Activated CD8-positive, alpha-beta T cell treated with anti-CD3 and anti-CD28 coated beads for 36 hours (primary cell): ENCODE measurements around the gene MPG. TPM values are rescaled to one million over a fixed set of nuclear protein-coding genes. Genes with fewer than 3 reads are reported as not detected.

Source experiments
- ATAC-seq: fragments of 200-7000 bp; cut with Tn5 transposase; one replicate; pipeline ENCODE4 v1.10.0; 2021; ENCODE audit warnings: mild to moderate bottlenecking, moderate library complexity
- CTCF ChIA-PET: fragments of 350-600 bp; sonication (Branson Sonifier 250); formaldehyde crosslinking; loops from one replicate; lab custom pipeline; 2021; ENCODE audit warnings: antibody characterized with exemption; lab: Charles Lee
- POLR2A ChIA-PET: fragments of 350-600 bp; sonication (Branson Sonifier 250); formaldehyde crosslinking; loops from one replicate; lab custom pipeline; 2021; ENCODE audit warnings: antibody characterized with exemption; lab: Charles Lee
- DNase-seq: peaks from one replicate; pipeline ENCODE4 v3.0.0-alpha.2; 2020
- H3K27ac Mint-ChIP-seq: one replicate; pipeline ENCODE4 v1.8.0; 2021; ENCODE audit warnings: mild to moderate bottlenecking, mixed read lengths
- H3K27me3 Mint-ChIP-seq: one replicate; pipeline ENCODE4 v1.8.0; 2021; ENCODE audit warnings: mixed read lengths
- H3K36me3 Mint-ChIP-seq: one replicate; pipeline ENCODE4 v1.8.0; 2021; ENCODE audit warnings: low read depth, mixed read lengths
- H3K4me1 Mint-ChIP-seq: one replicate; pipeline ENCODE4 v1.8.0; 2021; ENCODE audit warnings: low read depth, mixed read lengths
- H3K4me3 Mint-ChIP-seq: one replicate; pipeline ENCODE4 v1.8.0; 2021; ENCODE audit warnings: mild to moderate bottlenecking, moderate library complexity, mixed read lengths
- H3K9me3 Mint-ChIP-seq: one replicate; pipeline ENCODE4 v1.8.0; 2021; ENCODE audit warnings: mixed read lengths
- CTCF ChIP-seq: fragments of 200-600 bp; IDR thresholded peaks from one replicate; pipeline ENCODE4 v1.8.0; 2022; ENCODE audit warnings: antibody characterized with exemption, mild to moderate bottlenecking
- intact Hi-C: fragments of 100-400 bp; cut with micrococcal nuclease; formaldehyde crosslinking; loops from one replicate; pipeline ENCODE4 v1.10.0; 2022
- total RNA-seq, 2 experiments: library from RNA; stranded (reverse); gene quantifications; one replicate each; pipeline ENCODE4 v1.2.3, GENCODE V29; 2021

The MPG gene
- total RNA-seq, 2 experiments from 2014 or later, result 51.7 to 54.2 TPM

- H3K4me1 Mint-ChIP-seq, result peaks cover 43% of the 10 kb centered on the region
- TF ChIP-seq CTCF, result no peak
- H3K27ac Mint-ChIP-seq, result peak overlapping the region; percentile 92
- no peaks in the 10 kb centered on the region for H3K9me3 Mint-ChIP-seq
- peak; percentile 70 for DNase-seq
- peak; percentile 17 for ATAC-seq
- intact Hi-C loops, result no loop called here
- ChIA-PET POLR2A (interaction anchor here (0.8 to 3.2 kb wide), 8 partner anchors 10 to 1337 kb away, joined by 3 to 7 read pairs (median 4); partner anchors contain the start of gene POLR3K), CTCF (interaction anchor here (1.5 to 7.1 kb wide), 5 partner anchors 8 to 23 kb away, joined by 3 to 55 read pairs (median 5); partner anchors contain the start of gene RHBDF1)
- H3K4me3 Mint-ChIP-seq, result peak overlapping the region; percentile 31
- H3K27me3 Mint-ChIP-seq, result no peaks in the 10 kb centered on the region
- H3K36me3 Mint-ChIP-seq, result peaks cover 33% of the 10 kb centered on the region
Observed at GRCh38 chr16:83781-84615, 6.0 kb downstream of the MPG start.

GRCh38 chr16:84718-85406, 6.8 kb downstream of the MPG start:
- H3K36me3 Mint-ChIP-seq, result peaks cover 29% of the 10 kb centered on the region
- ChIA-PET CTCF (interaction anchor here (0.9 to 7.1 kb wide), 7 partner anchors 9 to 32 kb away, joined by 3 to 55 read pairs (median 4); partner anchors contain the start of gene RHBDF1), POLR2A (interaction anchor here (0.7 to 3.2 kb wide), 10 partner anchors 8 to 1337 kb away, joined by 3 to 7 read pairs (median 4); no protein-coding TSS in a partner anchor)
- DNase-seq (peak; percentile 92), ATAC-seq (peak; percentile 91)
- TF ChIP-seq CTCF, result no peak
- peaks cover 36% of the 10 kb centered on the region for H3K4me1 Mint-ChIP-seq
- no peaks in the 10 kb centered on the region for H3K27me3 Mint-ChIP-seq
- peak overlapping the region; percentile 14 for H3K4me3 Mint-ChIP-seq
- intact Hi-C loops, result no loop called here
- no peaks in the 10 kb centered on the region for H3K9me3 Mint-ChIP-seq
- H3K27ac Mint-ChIP-seq, result peak overlapping the region; percentile 92

GRCh38 chr16:85407-85782, 7.4 kb downstream of the MPG start:
- intact Hi-C loops, result no loop called here
- ATAC-seq (no peak), DNase-seq (no peak)
- no peaks in the 10 kb centered on the region for H3K9me3 Mint-ChIP-seq
- CTCF ChIA-PET, result interaction anchor here (0.9 to 7.1 kb wide), 5 partner anchors 10 to 32 kb away, joined by 4 to 55 read pairs (median 5); no protein-coding TSS in a partner anchor
- POLR2A ChIA-PET, result interaction anchor here (0.7 to 3.2 kb wide), 7 partner anchors 8 to 47 kb away, joined by 3 to 7 read pairs (median 3); no protein-coding TSS in a partner anchor
- H3K4me3 Mint-ChIP-seq, result no peak overlapping the region
- H3K4me1 Mint-ChIP-seq, result peaks cover 32% of the 10 kb centered on the region
- no peaks in the 10 kb centered on the region for H3K27me3 Mint-ChIP-seq
- no peak for TF ChIP-seq CTCF
- peaks cover 25% of the 10 kb centered on the region for H3K36me3 Mint-ChIP-seq
- peak overlapping the region; percentile 92 for H3K27ac Mint-ChIP-seq

GRCh38 chr16:85865-86264, 7.8 kb downstream of the MPG start:
- Mint-ChIP-seq H3K4me3 (no peak overlapping the region), H3K27me3 (no peaks in the 10 kb centered on the region), H3K36me3 (peaks cover 26% of the 10 kb centered on the region), H3K9me3 (no peaks in the 10 kb centered on the region), H3K4me1 (peaks cover 32% of the 10 kb centered on the region), H3K27ac (peak overlapping the region; percentile 55)
- intact Hi-C loops, result no loop called here
- TF ChIP-seq CTCF, result no peak
- ChIA-PET CTCF (interaction anchor here (1.1 to 7.1 kb wide), 4 partner anchors 10 to 31 kb away, joined by 4 to 55 read pairs (median 25); no protein-coding TSS in a partner anchor), POLR2A (interaction anchor here (0.7 to 3.2 kb wide), 5 partner anchors 9 to 30 kb away, joined by 3 to 7 read pairs (median 5); no protein-coding TSS in a partner anchor)
- ATAC-seq (no peak), DNase-seq (no peak)
